Measurements from ENCODE around the gene ZBTB16.

- TF ChIP-seq ATF3 (IDR thresholded peaks at IDR 0.05) = no peak
- TF ChIP-seq CTCF (IDR thresholded peaks at IDR 0.05; ENCODE audit: low read depth, low read length, missing input control) = no peak
- TF ChIP-seq REST (IDR thresholded peaks at IDR 0.05) = no peak
- TF ChIP-seq GABPA (IDR thresholded peaks at IDR 0.05 in 1 of 2, conservative IDR thresholded peaks at IDR 0.05 in 1 of 2) = no peak
- TF ChIP-seq MAX (IDR thresholded peaks at IDR 0.05) = no peak
- TF ChIP-seq FOXA2 (IDR thresholded peaks at IDR 0.05) = no peak
- TF ChIP-seq TAF1 (conservative IDR thresholded peaks at IDR 0.05) = no peak
- no peak for TF ChIP-seq YY1 (IDR thresholded peaks at IDR 0.05)
- no peak for TF ChIP-seq FOXA1 (IDR thresholded peaks at IDR 0.05)
- TF ChIP-seq EGR1 (IDR thresholded peaks at IDR 0.05; ENCODE audit: low read depth in 2 of 2) = no peak
- no peak for TF ChIP-seq RAD21 (IDR thresholded peaks at IDR 0.05)
Measured at GRCh38 chr11:114218508-114218907, 159.0 kb downstream of the ZBTB16 start.

All from liver (tissue), 3 donors.